Esophagus muscularis mucosa (tissue), 4 donors: Measurements from ENCODE around the gene YWHAG.

Experiments used
- CTCF ChIP-seq, 3 experiments: fragments of 200-600 bp in 2 of 3; fragments of 450-650 bp in 1 of 3; sonication (generic) in 2 of 3; IDR thresholded peaks; one replicate each; pipeline ENCODE4 v1.5.1; 2017 to 2019; ENCODE audit warnings: antibody characterized with exemption in 3 of 3, mild to moderate bottlenecking in 2 of 3, moderate library complexity in 1 of 3
- EP300 ChIP-seq: sonication (generic); formaldehyde crosslinking; IDR thresholded peaks from one replicate; pipeline ENCODE4 v1.6.1; 2017; ENCODE audit warnings: antibody characterized with exemption
- POLR2A ChIP-seq: fragments of 450-650 bp; IDR thresholded peaks from one replicate; pipeline ENCODE4 v1.6.1; 2017; ENCODE audit warnings: antibody characterized with exemption, moderate library complexity, mild to moderate bottlenecking, low read depth
- POLR2AphosphoS5 ChIP-seq, 2 donors: sonication (generic); formaldehyde crosslinking; IDR thresholded peaks; one replicate each; pipeline ENCODE4 v1.6.1; 2017; ENCODE audit warnings: antibody characterized with exemption in 2 of 2

- no peak for TF ChIP-seq CTCF (IDR thresholded peaks at IDR 0.05)
- peak; percentile 100 for TF ChIP-seq POLR2A
- peak; percentile 98 to 100 for TF ChIP-seq POLR2AphosphoS5 (IDR thresholded peaks at IDR 0.05)
- TF ChIP-seq EP300: no peak
These were observed at the start of gene YWHAG for GRCh38 chr7:76358481-76359110.
